Nephron (organoid): ENCODE data around the gene THAP9.

Source experiments
- H3K27ac Mint-ChIP-seq, 3 experiments: 2 replicates each; pipeline ENCODE4 v1.8.0; 2020; ENCODE audit warnings: mixed read lengths in 3 of 3, mild to moderate bottlenecking in 2 of 3, moderate library complexity in 1 of 3
- H3K27me3 Mint-ChIP-seq: 2 replicates; pipeline ENCODE4 v1.8.0; 2021; ENCODE audit warnings: low read depth, mild to moderate bottlenecking, moderate library complexity, mixed read lengths
- H3K36me3 Mint-ChIP-seq: 2 replicates; pipeline ENCODE4 v1.8.0; 2020; ENCODE audit warnings: low read depth, mixed read lengths
- H3K4me1 Mint-ChIP-seq: 2 replicates; pipeline ENCODE4 v1.8.0; 2020; ENCODE audit warnings: mixed read lengths
- H3K4me3 Mint-ChIP-seq, 3 experiments: 2 replicates each; pipeline ENCODE4 v1.8.0; 2020; ENCODE audit warnings: mild to moderate bottlenecking in 3 of 3, mixed read lengths in 3 of 3, moderate library complexity in 2 of 3
- H3K9me3 Mint-ChIP-seq: 2 replicates; pipeline ENCODE4 v1.8.0; 2020; ENCODE audit warnings: mixed read lengths
- TF ChIP-seq, protein P1 (sequence below), 3 experiments: fragments of 200-600 bp; sonication (generic); IDR thresholded peaks; one replicate each; pipeline ENCODE4 v1.5.0; 2021; ENCODE audit warnings: antibody characterized with exemption in 3 of 3; ENCODE audit not compliant: unreplicated experiment in 3 of 3

THAP9 gene

GRCh38 chr4:82951196-82951595 is 50.7 kb downstream of the THAP9 start:
- Mint-ChIP-seq H3K4me1 (no peaks in the 10 kb centered on the region), H3K27ac (no peak overlapping the region), H3K27me3 (no peaks in the 10 kb centered on the region), H3K4me3 (no peak overlapping the region), H3K9me3 (no peaks in the 10 kb centered on the region), H3K36me3 (peaks cover 15% of the 10 kb centered on the region)
- TF ChIP-seq, protein P1, sequence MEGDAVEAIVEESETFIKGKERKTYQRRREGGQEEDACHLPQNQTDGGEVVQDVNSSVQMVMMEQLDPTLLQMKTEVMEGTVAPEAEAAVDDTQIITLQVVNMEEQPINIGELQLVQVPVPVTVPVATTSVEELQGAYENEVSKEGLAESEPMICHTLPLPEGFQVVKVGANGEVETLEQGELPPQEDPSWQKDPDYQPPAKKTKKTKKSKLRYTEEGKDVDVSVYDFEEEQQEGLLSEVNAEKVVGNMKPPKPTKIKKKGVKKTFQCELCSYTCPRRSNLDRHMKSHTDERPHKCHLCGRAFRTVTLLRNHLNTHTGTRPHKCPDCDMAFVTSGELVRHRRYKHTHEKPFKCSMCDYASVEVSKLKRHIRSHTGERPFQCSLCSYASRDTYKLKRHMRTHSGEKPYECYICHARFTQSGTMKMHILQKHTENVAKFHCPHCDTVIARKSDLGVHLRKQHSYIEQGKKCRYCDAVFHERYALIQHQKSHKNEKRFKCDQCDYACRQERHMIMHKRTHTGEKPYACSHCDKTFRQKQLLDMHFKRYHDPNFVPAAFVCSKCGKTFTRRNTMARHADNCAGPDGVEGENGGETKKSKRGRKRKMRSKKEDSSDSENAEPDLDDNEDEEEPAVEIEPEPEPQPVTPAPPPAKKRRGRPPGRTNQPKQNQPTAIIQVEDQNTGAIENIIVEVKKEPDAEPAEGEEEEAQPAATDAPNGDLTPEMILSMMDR (IDR thresholded peaks at IDR 0.05; ENCODE audit: unreplicated experiment in 3 of 3): no peak

- no peak overlapping the region for H3K27ac Mint-ChIP-seq
- H3K4me1 Mint-ChIP-seq: no peaks in the 10 kb centered on the region
- H3K27me3 Mint-ChIP-seq: no peaks in the 10 kb centered on the region
- H3K9me3 Mint-ChIP-seq: no peaks in the 10 kb centered on the region
- H3K4me3 Mint-ChIP-seq: no peak overlapping the region
- TF ChIP-seq, protein P1 (IDR thresholded peaks at IDR 0.05; ENCODE audit: unreplicated experiment in 3 of 3): no peak
- peaks cover 21% of the 10 kb centered on the region for H3K36me3 Mint-ChIP-seq
Measured at GRCh38 chr4:82954212-82954611, 53.7 kb downstream of the THAP9 start.

DNA sequence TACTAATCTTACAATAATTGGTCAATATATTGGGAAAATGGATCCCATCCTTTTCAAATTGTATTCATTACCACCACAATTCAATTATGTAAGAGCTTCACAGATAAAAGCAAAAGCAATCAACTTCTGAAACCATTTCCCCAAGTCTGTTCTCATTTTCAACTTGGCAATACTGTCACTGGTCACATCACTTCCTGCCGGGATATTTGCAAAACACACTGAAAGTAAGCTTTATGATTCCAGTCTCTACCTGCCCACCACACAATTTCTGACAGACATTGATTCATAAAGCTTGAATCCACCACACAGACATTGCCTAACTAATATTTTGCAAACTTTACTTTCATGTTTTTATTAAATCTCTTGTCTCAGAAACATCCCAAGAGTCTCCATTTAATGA is 56.5 kb downstream of the THAP9 start:
- no peaks in the 10 kb centered on the region for H3K27me3 Mint-ChIP-seq
- TF ChIP-seq, protein P1 (IDR thresholded peaks at IDR 0.05; ENCODE audit: unreplicated experiment in 3 of 3): no peak
- H3K36me3 Mint-ChIP-seq: peaks cover 32% of the 10 kb centered on the region

GRCh38 chr4:82965763-82966162 is 65.2 kb downstream of the THAP9 start:
- H3K27me3 Mint-ChIP-seq: peaks cover 4% of the 10 kb centered on the region
- no peak overlapping the region for H3K4me3 Mint-ChIP-seq
- H3K36me3 Mint-ChIP-seq: peaks cover 62% of the 10 kb centered on the region
- H3K4me1 Mint-ChIP-seq: no peaks in the 10 kb centered on the region
- H3K9me3 Mint-ChIP-seq: no peaks in the 10 kb centered on the region
- TF ChIP-seq, protein P1 (IDR thresholded peaks at IDR 0.05; ENCODE audit: unreplicated experiment in 3 of 3): no peak
- no peak overlapping the region for H3K27ac Mint-ChIP-seq

More for the DNA sequence above, 56.5 kb downstream of the THAP9 start:
- Mint-ChIP-seq H3K4me1 (no peaks in the 10 kb centered on the region), H3K4me3 (no peak overlapping the region), H3K27ac (no peak overlapping the region), H3K9me3 (no peaks in the 10 kb centered on the region)

- no peaks in the 10 kb centered on the region for H3K9me3 Mint-ChIP-seq
- TF ChIP-seq, protein P1 (IDR thresholded peaks at IDR 0.05; ENCODE audit: unreplicated experiment in 3 of 3): no peak
- H3K4me1 Mint-ChIP-seq: no peaks in the 10 kb centered on the region
- H3K27ac Mint-ChIP-seq: no peak overlapping the region
- peaks cover 51% of the 10 kb centered on the region for H3K36me3 Mint-ChIP-seq
- no peak overlapping the region for H3K4me3 Mint-ChIP-seq
- H3K27me3 Mint-ChIP-seq: peaks cover 4% of the 10 kb centered on the region
Measured at GRCh38 chr4:82968972-82969371, 68.4 kb downstream of the THAP9 start.

DNA sequence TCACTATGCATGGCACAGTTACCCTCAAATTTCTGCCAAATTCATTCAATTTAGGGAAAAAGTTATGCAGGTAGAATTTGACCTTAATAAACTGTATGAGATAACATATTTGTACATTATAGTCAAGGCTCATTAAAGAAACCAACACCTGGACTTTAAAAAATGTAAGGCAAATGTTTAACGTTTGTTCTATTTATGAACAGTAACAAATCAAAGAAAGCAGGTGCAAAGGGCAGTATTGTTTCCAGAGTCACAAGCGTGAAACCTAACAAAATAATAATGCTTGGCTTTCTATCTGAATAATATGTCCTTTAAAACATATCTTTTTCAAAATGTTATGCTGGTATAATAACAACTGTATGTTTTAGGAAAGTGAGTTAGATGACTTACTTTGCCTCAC is 68.9 kb downstream of the THAP9 start:
- H3K4me1 Mint-ChIP-seq: no peaks in the 10 kb centered on the region
- peaks cover 4% of the 10 kb centered on the region for H3K27me3 Mint-ChIP-seq
- no peak overlapping the region for H3K4me3 Mint-ChIP-seq
- TF ChIP-seq, protein P1 (IDR thresholded peaks at IDR 0.05; ENCODE audit: unreplicated experiment in 3 of 3): no peak
- H3K27ac Mint-ChIP-seq: no peak overlapping the region
- no peaks in the 10 kb centered on the region for H3K9me3 Mint-ChIP-seq
- H3K36me3 Mint-ChIP-seq: peaks cover 50% of the 10 kb centered on the region
